NCI-H1048 (cell line): ENCODE measurements around the gene ST6GALNAC3.

ENCODE experiments used
- DNase-seq: peaks from one replicate; lab custom pipeline; 2025; lab: John Stamatoyannopoulos, UW

ST6GALNAC3 gene

GRCh38 chr1:76585980-76586674 is 511.6 kb downstream of the ST6GALNAC3 start:
- DNase-seq, result no peak

DNA sequence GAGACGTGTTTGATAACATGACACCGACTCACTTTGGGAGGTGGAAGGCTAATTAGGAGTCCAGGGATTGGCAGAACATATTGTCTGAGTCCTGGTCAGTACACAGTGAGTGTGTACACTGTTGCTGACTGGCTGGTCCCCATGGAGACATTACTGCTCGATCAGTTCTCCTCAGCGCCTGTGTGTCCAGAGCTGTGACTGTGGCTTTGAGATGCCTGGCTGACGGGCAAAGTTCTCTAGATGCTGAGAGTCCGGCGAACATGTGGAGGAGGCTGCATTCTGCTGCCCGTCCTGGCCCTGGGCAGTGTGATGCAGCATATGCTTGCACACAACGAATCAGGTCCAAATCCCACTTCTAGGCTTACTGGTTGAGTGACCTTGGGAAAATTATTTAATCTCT is 512.7 kb downstream of the ST6GALNAC3 start:
- DNase-seq, result no peak

DNA sequence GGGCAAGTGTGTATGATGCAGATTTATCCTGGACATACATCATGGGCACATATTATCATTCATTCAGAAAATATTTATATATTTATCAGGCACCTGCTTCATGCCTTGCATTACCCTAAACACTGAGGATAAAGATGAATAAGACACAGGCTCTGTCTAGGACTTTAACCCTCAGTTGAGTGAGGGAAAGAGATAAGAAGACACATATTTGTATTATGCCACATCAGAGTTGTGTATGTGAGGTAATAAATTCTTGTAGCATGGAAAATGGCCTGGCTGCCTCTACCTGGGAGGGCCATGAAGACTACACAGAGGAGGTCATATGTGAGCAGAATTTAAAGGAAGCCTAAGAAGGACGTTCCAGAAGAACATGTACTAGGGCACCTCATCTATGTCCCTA is 516.9 kb downstream of the ST6GALNAC3 start:
- no peak for DNase-seq

DNA sequence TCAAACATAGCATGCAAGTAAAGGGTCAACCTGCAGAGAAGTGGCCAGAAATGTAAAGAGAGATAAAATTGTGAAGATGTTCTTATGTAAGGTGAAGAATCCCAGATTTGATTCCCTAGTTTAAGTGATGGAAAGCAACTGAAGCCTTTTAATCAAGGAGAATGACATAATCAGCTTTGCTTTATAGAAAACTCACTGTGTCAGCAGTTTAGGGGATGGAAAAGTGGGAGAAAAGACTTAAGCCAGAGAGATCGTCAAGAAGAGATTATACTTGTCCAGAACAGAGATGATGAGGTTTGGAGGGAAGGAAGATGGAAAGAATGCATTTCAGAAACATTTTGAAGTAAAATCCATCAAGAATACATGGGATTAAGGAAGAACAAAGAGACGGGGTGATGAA is 517.4 kb downstream of the ST6GALNAC3 start:
- no peak for DNase-seq

- DNase-seq, result no peak
Measured at GRCh38 chr1:76593141-76593540, 518.6 kb downstream of the ST6GALNAC3 start.

- DNase-seq, result no peak
Measured at GRCh38 chr1:76593618-76594017, 519.1 kb downstream of the ST6GALNAC3 start.

DNA sequence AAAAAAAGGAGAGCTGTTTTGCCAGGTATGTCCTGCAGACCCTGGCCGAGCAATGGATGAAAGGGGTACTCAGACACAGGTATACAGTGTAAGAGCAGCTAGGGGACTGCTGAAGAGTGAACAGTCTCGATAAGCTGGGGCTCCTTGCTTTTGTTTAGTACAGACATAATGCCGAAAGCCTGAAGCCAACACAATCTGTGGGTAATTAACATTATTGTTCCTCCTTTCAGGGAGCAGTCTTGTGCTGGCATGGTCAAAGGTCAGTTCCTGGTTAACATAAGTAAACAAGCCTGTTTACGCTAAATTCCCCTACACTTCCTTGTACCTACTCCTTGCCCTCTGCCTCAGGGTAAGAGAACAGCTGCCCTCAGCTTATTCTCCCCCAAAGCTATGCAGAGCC is 520.5 kb downstream of the ST6GALNAC3 start:
- no peak for DNase-seq

- no peak for DNase-seq
Measured at GRCh38 chr1:76601465-76601864, 526.9 kb downstream of the ST6GALNAC3 start.

GRCh38 chr1:76607717-76608116 is 533.2 kb downstream of the ST6GALNAC3 start:
- no peak for DNase-seq

- DNase-seq, result no peak
Measured at GRCh38 chr1:76611770-76612445, 537.4 kb downstream of the ST6GALNAC3 start.

GRCh38 chr1:76613886-76614285 is 539.3 kb downstream of the ST6GALNAC3 start:
- DNase-seq, result no peak

GRCh38 chr1:76615253-76616035 is 540.9 kb downstream of the ST6GALNAC3 start:
- no peak for DNase-seq

DNA sequence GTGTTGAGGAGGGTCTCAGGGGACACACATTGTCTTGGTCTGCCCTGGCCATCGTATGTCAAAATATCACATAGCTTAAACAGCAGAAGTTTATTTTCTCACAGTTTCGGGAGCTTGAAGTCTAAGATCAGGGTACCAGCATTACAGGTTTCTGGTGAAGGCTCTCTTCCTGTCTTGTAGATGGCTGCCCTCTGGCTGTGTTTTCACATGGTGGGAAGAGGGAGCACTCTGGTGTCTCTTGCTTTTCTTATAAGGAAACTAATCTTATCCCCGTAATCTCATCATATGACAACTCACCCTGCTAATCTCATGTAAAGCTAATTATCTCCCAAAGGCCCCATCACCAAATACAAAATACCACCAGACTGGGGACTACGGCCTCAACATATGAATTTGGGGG is 545.8 kb downstream of the ST6GALNAC3 start:
- DNase-seq, result no peak

GRCh38 chr1:76622774-76623528 is 548.4 kb downstream of the ST6GALNAC3 start:
- no peak for DNase-seq

GRCh38 chr1:76625886-76626678 is 551.5 kb downstream of the ST6GALNAC3 start:
- DNase-seq, result no peak

DNA sequence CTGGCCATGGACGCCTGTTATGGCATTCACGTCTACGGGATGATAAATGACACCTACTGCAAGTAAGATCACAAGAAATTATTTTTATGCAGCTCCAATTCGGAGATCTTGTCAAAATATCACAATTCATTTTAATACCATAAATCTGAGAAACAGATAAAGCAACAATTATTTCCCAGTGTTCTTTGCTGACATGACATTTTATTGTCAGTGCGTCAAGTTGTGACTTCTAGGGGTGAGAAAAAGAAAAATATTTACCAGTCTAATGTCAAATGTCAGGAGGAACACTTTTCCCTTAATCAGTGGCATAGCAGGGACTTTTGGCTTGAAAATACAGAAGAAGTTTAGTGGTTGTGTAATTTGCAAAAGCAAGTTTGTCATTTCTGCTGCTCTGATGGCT is 553.0 kb downstream of the ST6GALNAC3 start:
- DNase-seq, result no peak

DNA sequence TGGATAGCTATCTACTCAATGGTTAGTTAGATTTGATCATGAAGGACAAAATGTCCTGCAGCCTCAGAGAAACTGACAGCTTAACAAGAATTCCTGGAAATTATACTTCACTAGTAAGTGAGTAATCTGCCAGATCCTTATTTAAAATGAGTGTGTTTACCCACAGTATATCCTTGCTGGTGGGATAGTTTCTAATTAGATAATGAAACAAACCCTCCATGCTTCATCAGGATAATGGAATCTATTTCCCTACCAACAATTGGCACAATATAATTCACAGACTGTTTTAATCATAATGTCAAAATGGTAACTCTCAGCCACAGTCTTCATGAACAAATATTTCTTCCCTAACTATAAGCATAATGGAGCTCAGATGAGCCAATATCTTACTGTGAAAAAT is 553.4 kb downstream of the ST6GALNAC3 start:
- DNase-seq, result no peak

DNA sequence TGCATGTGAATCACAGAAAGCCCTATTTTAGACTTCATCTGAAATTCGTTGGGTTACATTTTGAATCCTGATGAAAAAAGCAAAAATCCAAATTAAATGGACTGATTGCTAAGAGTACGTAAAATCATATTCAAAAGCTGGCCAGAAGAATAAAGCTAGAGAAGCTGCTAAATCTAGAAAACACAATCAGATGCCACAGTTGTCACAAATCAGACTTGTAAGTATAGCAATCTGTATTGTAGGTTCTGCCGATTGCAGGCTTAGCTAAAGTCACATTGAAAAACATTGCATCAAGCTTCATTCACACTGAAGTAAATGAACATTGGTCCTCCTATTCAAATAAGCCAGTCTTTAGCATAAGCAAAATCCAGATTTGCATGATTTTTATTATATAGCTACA is 557.6 kb downstream of the ST6GALNAC3 start:
- DNase-seq, result peak; percentile 48

GRCh38 chr1:76635784-76636183 is 561.2 kb downstream of the ST6GALNAC3 start:
- DNase-seq, result no peak

DNA sequence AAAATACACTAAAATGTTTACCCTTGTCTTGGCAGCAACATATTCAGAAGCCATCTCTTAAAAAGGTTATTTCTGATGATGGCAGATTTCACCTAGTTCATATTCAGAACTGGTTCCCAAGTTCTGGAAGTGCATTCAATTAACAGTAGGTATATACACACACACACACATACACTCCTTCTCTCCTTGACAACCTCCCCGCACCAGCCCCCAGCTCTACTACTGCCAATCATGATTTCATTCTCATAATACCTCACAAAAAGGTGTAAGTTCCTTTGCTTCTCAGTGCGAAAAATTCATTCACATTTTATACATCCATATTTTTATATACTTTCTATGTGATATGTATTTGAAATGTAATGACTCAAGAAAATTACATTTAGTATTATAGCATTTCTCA is 564.6 kb downstream of the ST6GALNAC3 start:
- DNase-seq, result no peak

- no peak for DNase-seq
Measured at GRCh38 chr1:76640092-76640491, 565.5 kb downstream of the ST6GALNAC3 start.
